RWPE2 (cell line): Measurements from ENCODE around the gene KCNK6.

Experiments
- ATAC-seq: fragments of 200-7000 bp; cut with Tn5 transposase; 3 replicates; pipeline ENCODE4 v1.9.1; 2021; ENCODE audit warnings: low read depth
- DNase-seq: peaks from one replicate; pipeline ENCODE4 v3.0.0-alpha.2; 2020; ENCODE audit warnings: low spot score
- H3K27ac ChIP-seq: fragments of 450-650 bp; 2 replicates; pipeline ENCODE4 v1.5.1; 2017; ENCODE audit warnings: mild to moderate bottlenecking; ENCODE audit not compliant: poor library complexity, severe bottlenecking
- H3K27me3 ChIP-seq: fragments of 250-450 bp; sonication (Bioruptor Pico); 2 replicates; pipeline ENCODE4 v1.5.1; 2021; ENCODE audit warnings: mild to moderate bottlenecking, moderate library complexity; ENCODE audit not compliant: insufficient read depth, poor library complexity, severe bottlenecking
- H3K36me3 ChIP-seq: fragments of 250-450 bp; sonication (Bioruptor Pico); 2 replicates; pipeline ENCODE4 v1.5.1; 2020; ENCODE audit warnings: low read depth, mild to moderate bottlenecking, moderate library complexity
- H3K4me1 ChIP-seq: fragments of 250-450 bp; sonication (Bioruptor Pico); 2 replicates; pipeline ENCODE4 v1.5.1; 2021; ENCODE audit warnings: mild to moderate bottlenecking, moderate library complexity; ENCODE audit not compliant: insufficient read depth, poor library complexity, severe bottlenecking
- H3K4me3 ChIP-seq: fragments of 250-450 bp; sonication (Bioruptor Pico); 2 replicates; pipeline ENCODE4 v1.5.1; 2021; ENCODE audit warnings: mild to moderate bottlenecking, moderate library complexity; ENCODE audit not compliant: severe bottlenecking
- H3K9me3 ChIP-seq: fragments of 250-450 bp; sonication (Bioruptor Pico); 2 replicates; pipeline ENCODE4 v1.5.1; 2021; ENCODE audit warnings: mild to moderate bottlenecking, moderate library complexity; ENCODE audit not compliant: severe bottlenecking
- CTCF ChIP-seq: fragments of 450-650 bp; IDR thresholded peaks from one replicate; pipeline ENCODE4 v1.5.1; 2017; ENCODE audit warnings: mild to moderate bottlenecking, moderate library complexity; ENCODE audit not compliant: poor library complexity, severe bottlenecking

KCNK6 gene

GRCh38 chr19:38319421-38320258 is at the start of gene KCNK6:
Gene KCNK6, plus strand, starts transcription at chr19:38319845. Its CDS starts 106 bp downstream, at chr19:38319951.
- H3K4me3 ChIP-seq = peak within 1 kb of the TSS; percentile 93
- ATAC-seq (peak; percentile 34), DNase-seq (peak; percentile 71)
- no peak for TF ChIP-seq CTCF
- peak within 1 kb of the TSS; percentile 58 for H3K27ac ChIP-seq
- no peaks in the 10 kb centered on the region for H3K9me3 ChIP-seq
- H3K27me3 ChIP-seq = no peaks in the 10 kb centered on the region
- H3K4me1 ChIP-seq = peaks cover 42% of the 10 kb centered on the region
- H3K36me3 ChIP-seq = peaks cover 16% of the 10 kb centered on the region

- no peak for TF ChIP-seq CTCF
- H3K4me3 ChIP-seq = no peak overlapping the region
Measured at GRCh38 chr19:38270587-38271167, 49.0 kb upstream of the KCNK6 start.

GRCh38 chr19:38273499-38273898 is 46.1 kb upstream of the KCNK6 start:
- Histone ChIP-seq H3K27me3 (no peaks in the 10 kb centered on the region), H3K4me1 (peaks cover 24% of the 10 kb centered on the region), H3K27ac (no peak overlapping the region), H3K9me3 (no peaks in the 10 kb centered on the region), H3K4me3 (no peak overlapping the region), H3K36me3 (peaks cover 56% of the 10 kb centered on the region)
- DNase-seq (no peak), ATAC-seq (no peak)
- no peak for TF ChIP-seq CTCF

More at GRCh38 chr19:38270587-38271167, 49.0 kb upstream of the KCNK6 start:
- peaks cover 47% of the 10 kb centered on the region for H3K36me3 ChIP-seq
- no peaks in the 10 kb centered on the region for H3K9me3 ChIP-seq
- DNase-seq (no peak), ATAC-seq (no peak)
- H3K27me3 ChIP-seq = no peaks in the 10 kb centered on the region
- peaks cover 20% of the 10 kb centered on the region for H3K4me1 ChIP-seq
- peak overlapping the region; percentile 87 for H3K27ac ChIP-seq

- no peak for TF ChIP-seq CTCF
- H3K4me1 ChIP-seq = peaks cover 24% of the 10 kb centered on the region
- peaks cover 67% of the 10 kb centered on the region for H3K36me3 ChIP-seq
Measured at GRCh38 chr19:38274739-38275138, 44.9 kb upstream of the KCNK6 start.

More at GRCh38 chr19:38274739-38275138, 44.9 kb upstream of the KCNK6 start:
- H3K27me3 ChIP-seq = no peaks in the 10 kb centered on the region
- H3K27ac ChIP-seq = no peak overlapping the region
- DNase-seq (no peak), ATAC-seq (no peak)
- H3K9me3 ChIP-seq = no peaks in the 10 kb centered on the region
- H3K4me3 ChIP-seq = no peak overlapping the region
